Smooth muscle cell (in vitro differentiated cells): Measurements from ENCODE around the gene RFC1. TPM values are rescaled to one million over a fixed set of nuclear protein-coding genes. Genes with fewer than 3 reads are reported as not detected.

ENCODE experiments used
- DNase-seq: peaks from one replicate; lab custom pipeline; 2025; ENCODE audit not compliant: unreplicated experiment; lab: John Stamatoyannopoulos, UW
- H2AFZ ChIP-seq: fragments of 200-600 bp; sonication (generic); 2 replicates; pipeline ENCODE4 v1.6.0; 2016; ENCODE audit warnings: antibody characterized with exemption, low read depth, mild to moderate bottlenecking
- H3F3A ChIP-seq: fragments of 200-600 bp; sonication (generic); 2 replicates; pipeline ENCODE4 v1.6.0; 2017; ENCODE audit warnings: antibody characterized with exemption, low read depth
- H3K27ac ChIP-seq: fragments of 200-600 bp; sonication (generic); 2 replicates; pipeline ENCODE4 v1.5.1; 2016; ENCODE audit warnings: low read depth, mild to moderate bottlenecking
- H3K27me3 ChIP-seq: fragments of 200-600 bp; sonication (generic); 2 replicates; pipeline ENCODE4 v1.6.1; 2016; ENCODE audit warnings: low read depth, mild to moderate bottlenecking
- H3K36me3 ChIP-seq: fragments of 200-600 bp; sonication (generic); 2 replicates; pipeline ENCODE4 v1.5.1; 2016; ENCODE audit warnings: low read depth
- H3K4me1 ChIP-seq: fragments of 200-600 bp; sonication (generic); 2 replicates; pipeline ENCODE4 v1.5.1; 2016; ENCODE audit warnings: low read depth
- H3K4me2 ChIP-seq: fragments of 200-600 bp; sonication (generic); 2 replicates; pipeline ENCODE4 v1.6.0; 2016; ENCODE audit warnings: mild to moderate bottlenecking
- H3K4me3 ChIP-seq: fragments of 200-600 bp; sonication (generic); 2 replicates; pipeline ENCODE4 v1.5.1; 2016; ENCODE audit warnings: mild to moderate bottlenecking
- H3K79me2 ChIP-seq: fragments of 200-600 bp; sonication (generic); 2 replicates; pipeline ENCODE4 v1.6.0; 2016; ENCODE audit warnings: low read depth, mild to moderate bottlenecking
- H3K9ac ChIP-seq: fragments of 200-600 bp; sonication (generic); 2 replicates; pipeline ENCODE4 v1.6.0; 2016; ENCODE audit warnings: low read depth
- H3K9me3 ChIP-seq: fragments of 200-600 bp; sonication (generic); replicated peaks from 2 replicates; pipeline ENCODE4 v1.5.1; 2016; ENCODE audit warnings: low read depth
- H4K20me1 ChIP-seq: fragments of 200-600 bp; sonication (generic); 2 replicates; pipeline ENCODE4 v1.6.0; 2016; ENCODE audit warnings: low read depth
- CTCF ChIP-seq: fragments of 200-600 bp; sonication (generic); IDR thresholded peaks from 2 replicates; pipeline ENCODE4 v1.5.1; 2017; ENCODE audit warnings: borderline replicate concordance, mild to moderate bottlenecking, antibody characterized with exemption; ENCODE audit not compliant: insufficient read depth, poor library complexity, severe bottlenecking
- WGBS: methylation state at CpG from one replicate; pipeline ENCODE4 v1.1.7; 2016; ENCODE audit warnings: low lambda C conversion rate; 5-methylcytosine and 5-hydroxymethylcytosine counted together
- polyA plus RNA-seq: library from polyadenylated mRNA; unstranded; fragments of >200 nt; fragmentation: Nextera tagmentation; extraction: Ambion mirVana; gene quantifications from 2 replicates; pipeline ENCODE4 v1.2.1, GENCODE V29; 2016
- total RNA-seq: library from RNA; depleted of rRNA; stranded (reverse); fragments of >200 nt; gene quantifications from 2 replicates; pipeline ENCODE4 v1.2.3, GENCODE V29; 2014

Gene RFC1
- total and polyA plus RNA-seq, 2 experiments from 2014 or later: 25.3 to 48.0 TPM

- Histone ChIP-seq H3K27ac (no peak overlapping the region), H4K20me1 (no peaks in the 10 kb centered on the region), H3K9ac (no peak overlapping the region), H3K27me3 (no peaks in the 10 kb centered on the region), H3K4me1 (no peaks in the 10 kb centered on the region), H3K4me2 (no peak overlapping the region), H3K36me3 (peaks cover 11% of the 10 kb centered on the region), H3K79me2 (no peaks in the 10 kb centered on the region), H3K4me3 (no peak overlapping the region), H3F3A (no peaks in the 10 kb centered on the region), H3K9me3 (no peaks in the 10 kb centered on the region), H2AFZ (no peak overlapping the region)
- WGBS: 64% methylated on average over 4 of the region's 4 CpGs
- no peak for TF ChIP-seq CTCF
- DNase-seq: no peak
Measured at GRCh38 chr4:39312816-39313215, 53.3 kb downstream of the RFC1 start.

- Histone ChIP-seq H3K9me3 (no peaks in the 10 kb centered on the region), H3K4me2 (no peak overlapping the region), H3K36me3 (peaks cover 22% of the 10 kb centered on the region), H3K9ac (no peak overlapping the region), H3K4me1 (no peaks in the 10 kb centered on the region), H4K20me1 (peaks cover 3% of the 10 kb centered on the region), H3K27me3 (no peaks in the 10 kb centered on the region), H3K79me2 (no peaks in the 10 kb centered on the region), H3F3A (no peaks in the 10 kb centered on the region), H3K27ac (no peak overlapping the region), H3K4me3 (no peak overlapping the region), H2AFZ (no peak overlapping the region)
- 98% methylated on average over 6 of the region's 6 CpGs for WGBS
- no peak for TF ChIP-seq CTCF
- DNase-seq: no peak
Measured at GRCh38 chr4:39308611-39309010, 57.6 kb downstream of the RFC1 start.

GRCh38 chr4:39305912-39306677, 60.1 kb downstream of the RFC1 start:
- WGBS: 83% methylated on average over 14 of the region's 14 CpGs
- H3F3A ChIP-seq: no peaks in the 10 kb centered on the region
- H3K27ac ChIP-seq: no peak overlapping the region
- H3K36me3 ChIP-seq: peaks cover 18% of the 10 kb centered on the region
- DNase-seq: no peak
- H2AFZ ChIP-seq: no peak overlapping the region
- no peak for TF ChIP-seq CTCF
- no peaks in the 10 kb centered on the region for H3K4me1 ChIP-seq
- no peaks in the 10 kb centered on the region for H3K79me2 ChIP-seq
- H3K9ac ChIP-seq: no peak overlapping the region
- H3K4me3 ChIP-seq: no peak overlapping the region
- no peaks in the 10 kb centered on the region for H3K27me3 ChIP-seq
- peaks cover 3% of the 10 kb centered on the region for H4K20me1 ChIP-seq
- no peaks in the 10 kb centered on the region for H3K9me3 ChIP-seq
- H3K4me2 ChIP-seq: no peak overlapping the region

- Histone ChIP-seq H3K9me3 (no peaks in the 10 kb centered on the region), H3K9ac (no peak overlapping the region), H3F3A (no peaks in the 10 kb centered on the region), H4K20me1 (peaks cover 3% of the 10 kb centered on the region), H3K36me3 (peaks cover 18% of the 10 kb centered on the region), H3K79me2 (no peaks in the 10 kb centered on the region), H2AFZ (no peak overlapping the region), H3K4me1 (no peaks in the 10 kb centered on the region), H3K4me2 (no peak overlapping the region), H3K27me3 (no peaks in the 10 kb centered on the region), H3K27ac (no peak overlapping the region), H3K4me3 (no peak overlapping the region)
- WGBS: 97% methylated on average over 5 of the region's 5 CpGs
- TF ChIP-seq CTCF: no peak
- no peak for DNase-seq
Measured at GRCh38 chr4:39304651-39305050, 61.5 kb downstream of the RFC1 start.
